Stromal cell of bone marrow (primary cell): ENCODE data around the gene HMG20B.
"Not testable (repeated sequence)": the region's sequence is repeated elsewhere in the genome, so short reads cannot be mapped to it uniquely, and the experiment has no call there.

Experiments
- DNase-seq: peaks from one replicate; pipeline ENCODE4 v3.0.0-alpha.2; 2012; ENCODE audit warnings: low read depth

HMG20B gene

DNA sequence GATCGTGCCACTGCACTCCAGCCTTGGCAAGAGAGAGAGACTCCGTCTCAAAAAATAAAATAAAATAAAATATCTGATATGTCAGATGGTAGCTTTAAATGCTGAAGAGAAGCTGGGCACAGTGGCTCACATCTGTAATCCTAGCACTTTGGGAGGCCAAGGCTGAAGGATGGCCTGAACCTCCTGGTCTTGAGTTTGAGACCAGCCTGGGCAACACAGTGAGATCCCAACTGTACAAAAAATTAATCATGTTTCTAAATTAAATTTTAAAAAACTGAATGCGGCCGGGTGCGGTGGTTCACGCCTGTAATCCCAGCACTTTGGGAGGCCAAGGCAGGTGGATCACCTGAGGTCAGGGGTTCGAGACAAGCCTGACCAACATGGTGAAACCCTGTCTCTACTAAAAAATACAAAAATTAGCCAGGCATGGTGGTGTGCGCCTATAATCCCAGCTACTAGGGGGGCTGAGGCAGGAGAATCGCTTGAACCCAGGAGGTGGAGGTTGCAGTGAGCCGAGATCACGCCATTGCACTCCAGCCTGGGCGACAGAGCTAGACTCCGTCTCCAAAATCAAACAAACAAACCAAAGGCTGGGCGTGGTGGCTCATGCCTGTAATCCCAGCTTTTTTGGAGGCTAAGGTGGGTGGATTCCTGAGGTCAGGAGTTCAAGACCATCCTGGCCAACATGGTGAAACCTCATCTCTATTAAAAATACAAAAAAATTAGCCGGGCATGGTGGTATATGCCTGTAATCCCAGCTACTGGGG is 11.5 kb downstream of the HMG20B start:
- not testable (repeated sequence) for DNase-seq

DNA sequence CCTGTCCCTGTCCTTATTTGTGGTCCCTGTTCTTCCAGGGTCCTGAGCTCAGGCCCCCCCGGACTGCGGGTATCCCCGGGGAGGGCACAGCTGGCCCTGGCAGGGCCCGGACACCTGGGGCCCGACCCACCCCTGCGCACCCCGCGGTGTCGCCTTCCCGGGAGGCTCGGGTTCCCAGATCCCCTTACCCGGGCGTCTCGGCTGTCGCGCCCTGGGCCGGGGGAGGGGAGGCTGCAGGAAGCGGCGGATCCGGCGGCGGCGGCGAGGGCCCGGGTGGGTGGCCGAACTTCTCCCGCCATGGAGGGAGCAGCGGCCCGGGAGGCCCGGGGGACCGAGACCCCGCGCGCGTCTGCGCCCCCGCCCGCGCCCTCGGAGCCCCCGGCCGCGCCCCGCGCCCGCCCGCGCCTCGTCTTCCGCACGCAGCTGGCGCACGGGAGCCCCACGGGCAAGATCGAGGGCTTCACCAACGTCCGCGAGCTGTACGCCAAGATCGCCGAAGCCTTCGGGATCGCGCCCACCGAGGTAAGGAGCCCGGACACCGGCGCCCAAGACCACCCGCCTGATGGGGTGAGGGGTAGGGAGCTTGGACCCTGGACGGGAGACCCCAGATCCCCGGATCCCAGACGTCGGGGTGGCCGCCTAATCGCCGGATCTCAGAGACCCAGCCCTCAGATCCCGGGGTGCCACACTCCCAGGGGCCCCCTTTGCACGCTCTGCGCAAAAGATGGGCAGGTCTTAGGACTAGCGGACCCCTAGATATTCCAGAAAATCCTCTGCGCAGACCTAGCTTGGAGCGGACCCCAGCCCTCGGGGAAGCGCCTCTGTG is 12.8 kb downstream of the HMG20B start, which contains the start of gene GIPC3:
Gene GIPC3 (plus strand): TSS at position 178 of the 826 bp plus-strand sequence. CDS start 120 bp downstream, at position 298.
- no peak for DNase-seq

DNA sequence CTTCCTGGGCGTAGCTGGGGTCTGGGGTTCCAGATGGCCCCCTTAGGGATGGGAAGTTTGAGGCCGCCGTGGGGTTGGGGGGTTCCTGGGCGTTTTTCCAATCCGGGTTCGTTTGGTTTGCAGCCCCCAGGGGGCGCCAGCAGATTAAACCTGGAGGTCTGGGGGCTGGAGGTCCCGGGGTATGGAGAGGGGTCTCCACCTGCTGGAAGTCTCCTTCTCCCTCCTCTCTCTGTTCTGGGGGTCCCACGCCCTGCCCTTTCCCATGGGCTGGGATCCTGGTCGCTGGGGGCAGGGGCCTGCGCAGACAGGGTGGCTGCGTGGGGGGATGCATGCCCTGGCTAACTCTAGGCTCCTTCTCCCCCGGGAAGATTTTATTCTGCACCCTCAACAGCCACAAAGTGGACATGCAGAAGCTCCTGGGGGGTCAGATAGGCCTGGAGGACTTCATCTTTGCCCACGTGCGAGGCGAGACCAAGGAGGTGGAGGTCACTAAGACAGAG is 13.4 kb downstream of the HMG20B start:
- DNase-seq = no peak

DNA sequence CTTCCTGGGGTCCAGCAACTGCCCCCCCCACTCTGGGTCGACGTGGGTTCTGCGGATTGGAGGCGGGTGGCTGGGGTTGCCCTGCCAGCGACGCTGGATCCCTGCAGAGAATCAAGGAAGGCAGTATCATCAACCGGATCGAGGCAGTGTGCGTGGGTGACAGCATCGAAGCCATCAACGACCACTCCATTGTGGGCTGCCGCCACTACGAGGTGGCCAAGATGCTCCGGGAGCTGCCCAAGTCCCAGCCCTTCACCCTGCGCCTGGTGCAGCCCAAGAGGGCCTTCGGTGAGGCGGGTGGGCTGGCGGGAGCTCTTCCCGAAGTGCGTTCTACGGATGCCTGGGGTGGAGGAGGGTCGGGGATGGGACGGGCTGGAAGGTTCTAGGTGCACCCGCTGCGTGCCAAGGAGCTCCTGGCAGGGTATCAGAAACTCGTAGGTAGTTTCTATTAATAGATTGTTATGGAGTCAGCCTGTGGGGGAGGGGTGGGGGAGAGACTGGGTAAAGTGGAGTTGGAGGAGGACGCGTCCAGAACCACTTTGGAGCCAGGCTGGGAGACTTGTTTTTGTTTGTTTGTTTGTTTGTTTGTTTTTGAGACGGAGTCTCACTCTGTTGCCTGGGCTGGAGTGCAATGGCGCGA is 14.1 kb downstream of the HMG20B start:
- DNase-seq = no peak

DNA sequence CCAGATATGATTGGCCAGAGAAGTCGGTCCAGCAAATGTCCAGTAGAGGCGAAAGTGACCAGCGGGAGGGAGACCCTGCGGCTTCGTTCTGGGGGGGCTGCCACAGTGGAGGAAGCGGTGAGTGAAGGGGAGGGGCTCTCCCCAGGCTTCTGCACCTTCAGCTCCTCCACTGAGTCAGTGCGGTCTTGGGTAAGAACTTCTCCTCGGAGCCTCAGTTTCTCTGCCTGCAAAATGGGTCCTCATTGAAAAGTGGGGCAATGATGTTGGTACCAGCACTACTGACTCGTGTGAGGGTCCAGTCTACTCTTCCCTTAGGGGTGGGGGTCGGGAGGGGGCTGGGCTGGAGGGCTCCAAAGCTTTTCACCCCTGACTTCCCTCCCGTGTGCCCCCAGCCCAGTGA is 16.7 kb downstream of the HMG20B start:
- DNase-seq = no peak

DNA sequence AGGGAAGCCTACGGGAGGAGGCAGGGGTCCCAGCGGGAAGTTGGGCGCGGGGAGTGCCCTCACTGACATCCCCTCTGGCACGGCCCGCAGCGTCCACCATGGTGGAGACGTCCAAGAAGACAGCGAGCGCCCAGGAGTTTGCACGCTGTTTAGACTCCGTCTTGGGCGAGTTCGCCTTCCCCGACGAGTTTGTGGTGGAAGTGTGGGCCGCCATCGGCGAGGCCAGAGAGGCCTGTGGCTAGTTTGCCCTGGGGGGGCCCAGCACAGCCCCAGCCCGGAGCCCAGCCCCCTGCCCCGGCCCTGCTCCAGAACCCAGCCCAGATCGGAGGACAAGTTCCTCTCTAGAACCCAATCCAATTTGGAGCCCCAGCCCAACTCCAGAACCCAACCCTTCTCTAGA is 17.2 kb downstream of the HMG20B start:
- no peak for DNase-seq

DNA sequence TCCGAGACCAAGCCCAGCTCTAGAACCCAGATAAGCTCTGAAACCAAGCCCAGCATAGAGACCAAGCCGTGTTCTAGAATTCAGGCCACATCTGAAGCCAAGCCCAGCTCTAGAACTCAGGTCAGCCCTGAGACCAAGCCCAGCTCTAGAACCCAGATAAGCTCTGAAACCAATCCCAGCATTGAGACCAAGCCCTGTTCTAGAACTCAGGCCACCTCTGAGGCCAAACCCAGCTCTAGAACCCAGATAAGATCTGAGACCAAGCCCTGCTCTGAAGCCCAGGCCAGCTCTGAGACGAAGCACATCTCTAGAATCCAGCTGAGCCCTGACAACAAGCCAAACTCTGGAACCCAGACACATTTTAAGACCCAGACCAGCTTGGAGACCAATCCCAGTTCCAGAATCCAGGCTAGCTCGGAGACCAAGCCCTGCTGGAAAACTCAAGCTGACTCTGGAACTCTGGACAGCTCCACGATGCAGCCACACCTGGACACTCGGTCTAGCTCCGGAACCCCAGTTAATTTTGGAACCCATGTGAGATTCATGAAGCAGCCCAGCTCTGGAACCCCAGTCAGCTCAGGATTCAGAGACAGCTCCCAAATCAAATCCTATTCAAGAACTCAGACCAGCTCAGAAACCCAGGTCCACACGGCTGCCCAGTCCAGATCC is 18.4 kb downstream of the HMG20B start:
- no peak for DNase-seq

DNA sequence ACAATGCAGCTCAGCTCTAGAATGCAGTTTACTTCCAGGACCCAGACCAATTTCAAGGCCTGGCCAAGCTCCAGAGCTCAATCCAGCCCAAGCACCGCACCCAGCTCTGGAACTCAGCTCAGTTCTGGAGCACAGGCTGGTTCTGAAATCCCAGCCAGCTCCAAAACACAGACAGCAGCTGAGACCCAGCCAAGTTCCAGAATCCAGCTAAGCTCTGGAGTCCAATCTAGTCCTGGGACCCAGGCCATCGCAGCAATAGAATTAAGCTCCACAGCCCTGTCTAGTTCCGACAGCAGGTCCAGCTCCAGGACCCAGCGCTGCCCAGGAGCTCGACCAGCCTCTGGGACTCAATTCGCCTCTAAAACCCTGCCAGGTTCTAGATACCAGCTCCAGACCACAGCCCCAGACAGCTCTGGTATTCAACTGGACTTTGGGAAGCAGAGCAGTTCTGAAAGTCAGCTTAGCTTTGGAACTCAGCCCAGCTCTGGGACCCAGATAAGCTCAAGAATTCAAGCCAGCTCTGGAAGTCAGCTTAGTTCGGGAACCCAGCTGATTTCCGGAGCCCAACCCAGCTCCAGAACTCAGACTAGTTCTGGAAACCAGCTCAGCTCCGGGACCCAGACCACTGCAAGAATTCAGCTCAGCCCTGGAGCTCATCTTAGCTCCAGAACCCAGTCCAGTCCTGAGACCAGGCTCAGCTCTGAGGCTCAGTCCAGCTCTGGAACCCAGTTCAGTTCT is 19.3 kb downstream of the HMG20B start:
- DNase-seq = no peak

DNA sequence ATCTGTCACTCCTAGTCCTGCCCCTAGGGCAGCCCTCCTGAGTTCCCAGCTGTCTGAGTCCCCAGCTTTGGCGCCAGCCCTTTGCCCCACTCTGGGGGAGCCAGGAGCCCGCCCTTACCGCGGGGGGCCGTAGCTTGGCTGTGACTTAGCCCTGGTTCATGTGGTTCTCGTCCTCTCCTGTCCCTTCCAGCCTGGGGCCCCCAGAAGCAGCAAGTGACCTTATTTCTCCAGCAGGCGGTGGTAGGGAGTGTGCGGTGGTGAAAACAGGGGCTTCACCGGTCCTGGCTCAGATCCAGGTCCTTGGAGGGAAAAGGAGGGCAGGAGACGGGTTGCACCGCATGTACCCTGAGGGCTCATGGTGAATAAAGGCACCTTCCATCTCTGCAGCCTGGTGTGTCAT is 20.4 kb downstream of the HMG20B start:
- DNase-seq = no peak

DNA sequence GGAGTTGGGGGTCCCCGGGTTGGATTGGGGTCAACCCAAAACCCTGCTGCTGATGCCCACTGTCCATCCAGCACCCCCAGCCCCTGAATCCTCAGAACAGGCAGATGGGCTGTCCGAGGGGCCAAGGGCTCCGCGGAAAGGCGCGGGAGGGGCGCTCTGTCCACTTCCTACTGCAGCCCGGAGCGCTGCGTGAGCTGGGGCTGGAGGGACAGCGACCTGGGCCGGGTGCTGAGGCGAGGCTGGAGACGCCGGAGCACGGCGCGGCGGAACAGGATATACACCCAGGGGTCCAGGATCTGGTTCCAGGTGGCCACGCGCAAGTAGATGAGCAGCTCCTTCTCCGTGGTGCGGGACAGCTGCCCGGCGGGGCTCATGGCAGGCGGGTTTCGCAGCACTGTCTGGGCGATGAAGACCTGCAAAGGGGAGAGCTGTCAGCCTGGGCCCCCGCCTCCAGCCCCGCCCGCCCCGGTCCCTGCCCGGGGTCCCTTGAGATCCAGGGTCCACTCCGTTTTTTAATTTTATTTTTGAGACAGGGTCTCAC is 22.8 kb downstream of the HMG20B start:
- no peak for DNase-seq

DNA sequence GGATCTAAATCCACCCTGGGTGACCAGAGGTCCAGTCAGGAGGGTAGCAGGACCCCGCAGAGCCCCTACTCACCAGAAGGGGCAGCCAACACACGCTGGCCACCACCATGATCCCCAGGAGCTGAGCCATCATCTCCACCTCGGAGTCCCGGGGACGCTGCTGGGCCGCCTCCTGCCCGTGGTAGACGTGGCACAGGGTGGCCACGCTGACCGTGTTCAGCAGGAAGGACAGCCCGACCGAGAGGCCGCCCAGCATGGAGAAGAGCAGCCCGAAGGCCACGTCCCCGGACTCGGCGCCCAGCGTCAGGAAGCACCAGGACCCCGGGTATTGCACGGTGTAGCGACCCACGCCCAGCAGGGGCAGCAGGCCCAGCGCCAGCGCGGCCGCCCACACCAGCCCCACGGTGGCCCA is 27.0 kb downstream of the HMG20B start:
- DNase-seq = no peak

DNA sequence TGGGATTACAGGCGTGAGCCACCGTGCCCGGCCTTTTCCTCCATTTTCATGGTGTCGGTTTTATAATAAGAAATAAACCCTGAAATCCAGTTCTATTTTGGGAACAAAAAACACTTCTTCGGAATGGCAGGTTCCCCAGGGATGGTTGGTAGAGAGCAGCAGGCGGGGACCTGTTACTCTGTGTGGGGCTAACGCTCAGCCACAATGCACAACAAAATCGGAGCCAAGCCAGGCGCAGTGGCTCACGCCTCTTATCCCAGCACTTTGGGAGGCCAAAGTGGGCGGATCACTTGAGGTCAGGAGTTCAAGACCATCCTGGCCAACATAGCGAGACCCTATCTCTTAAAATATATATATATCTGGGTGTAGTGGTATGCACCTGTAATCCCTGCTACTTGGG is 28.3 kb downstream of the HMG20B start:
- DNase-seq = no peak

DNA sequence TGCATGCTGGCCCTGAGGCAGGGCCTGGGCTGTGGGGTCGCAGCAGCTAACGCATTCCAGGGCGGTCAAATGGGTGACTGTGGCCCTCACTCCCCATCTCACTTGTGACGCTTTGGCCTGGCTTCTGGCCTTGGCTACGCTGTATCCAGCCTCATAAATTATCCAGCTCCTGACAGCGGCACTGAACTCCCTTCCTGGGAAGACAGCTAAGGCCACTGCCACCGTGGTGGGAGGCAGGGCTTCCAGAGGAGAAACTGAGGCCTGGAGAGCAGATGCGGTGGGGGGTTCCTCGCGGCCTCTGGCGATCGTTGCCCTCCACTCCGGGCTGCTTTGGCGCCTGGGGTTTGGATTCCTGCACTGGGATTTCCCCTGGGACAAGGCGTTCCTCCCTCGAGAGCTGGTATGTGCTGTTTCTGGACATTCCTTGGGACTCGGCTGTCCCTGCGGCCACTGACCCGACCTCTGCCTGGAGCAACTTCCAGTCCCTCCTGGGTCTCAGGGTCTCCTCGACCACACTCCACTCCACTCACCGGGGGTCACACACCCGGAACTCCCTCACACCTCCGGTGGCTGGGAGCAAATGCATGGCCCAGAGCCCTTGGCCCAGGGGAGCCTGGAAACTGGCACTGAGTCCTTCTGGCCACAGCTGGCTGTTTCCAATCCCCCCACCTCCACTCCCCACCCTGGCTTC is 30.5 kb downstream of the HMG20B start:
- no peak for DNase-seq

DNA sequence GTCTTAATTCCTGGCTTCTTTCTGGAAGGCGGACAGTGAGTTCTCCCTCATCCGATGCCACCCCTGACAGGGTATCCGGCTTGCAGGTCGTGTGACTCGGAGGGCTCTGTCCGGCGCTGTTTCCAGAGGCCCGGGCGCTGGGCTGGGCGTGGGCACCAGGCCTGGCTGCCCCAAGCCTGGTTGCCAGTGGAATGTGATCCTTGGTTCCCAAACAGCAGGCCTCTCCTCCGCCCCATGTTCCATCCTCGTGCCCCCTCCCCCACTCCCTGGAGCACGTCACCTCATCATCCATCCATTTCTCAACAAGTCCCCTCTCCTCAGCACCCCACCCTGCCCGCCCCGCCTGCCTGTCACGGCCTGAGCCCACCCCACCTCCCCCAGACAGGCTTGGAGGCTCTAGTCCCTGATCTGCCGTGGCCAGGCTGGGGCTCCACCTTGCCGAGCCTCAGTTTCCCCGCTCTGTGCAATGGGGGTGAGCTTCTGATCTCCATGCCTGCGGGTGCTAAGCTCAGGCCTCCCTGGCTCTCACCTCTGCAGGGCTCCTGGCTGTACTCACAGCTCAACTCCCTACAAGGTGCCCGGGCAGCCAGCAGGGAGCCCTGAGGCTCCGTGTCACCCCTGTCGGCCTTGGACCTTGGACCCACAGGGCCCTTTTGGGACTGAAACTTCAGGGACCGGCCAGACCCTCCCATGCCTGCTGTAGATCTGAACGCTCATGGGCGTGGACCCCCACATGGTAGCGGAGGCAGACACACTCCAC is 31.7 kb downstream of the HMG20B start:
- DNase-seq = no peak

DNA sequence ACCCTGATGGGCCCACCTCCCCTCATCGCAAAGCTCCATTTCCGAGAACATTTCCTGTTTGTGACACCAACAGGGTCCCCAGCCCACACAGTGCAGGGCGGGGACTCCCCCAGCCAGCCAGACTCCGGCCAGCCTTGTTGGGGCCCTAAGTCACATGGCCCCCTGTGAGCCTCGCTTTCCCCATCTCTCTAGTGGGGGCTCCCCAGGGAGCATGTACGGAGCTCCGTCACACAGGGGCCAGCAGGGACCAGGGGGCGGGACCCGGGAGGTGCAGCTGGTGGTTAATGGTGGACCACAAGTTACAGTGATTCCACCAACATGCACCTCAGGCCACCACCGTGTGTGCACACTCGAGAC is 32.2 kb downstream of the HMG20B start:
- no peak for DNase-seq

DNA sequence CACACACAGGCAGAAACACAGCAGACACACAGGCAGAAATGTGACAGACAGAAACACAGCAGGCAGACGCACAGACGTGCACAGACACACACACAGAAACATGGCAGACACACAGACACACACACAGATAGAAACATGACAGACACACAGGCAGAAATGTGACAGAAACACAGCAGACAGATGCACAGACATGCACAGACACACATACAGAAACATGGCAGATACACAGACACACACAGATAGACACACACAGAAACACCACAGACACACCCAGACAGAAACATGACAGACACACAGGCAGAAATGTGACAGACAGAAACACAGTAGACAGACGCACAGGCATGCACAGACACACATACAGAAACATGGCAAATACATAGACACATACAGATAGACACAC is 32.6 kb downstream of the HMG20B start:
- DNase-seq = no peak

DNA sequence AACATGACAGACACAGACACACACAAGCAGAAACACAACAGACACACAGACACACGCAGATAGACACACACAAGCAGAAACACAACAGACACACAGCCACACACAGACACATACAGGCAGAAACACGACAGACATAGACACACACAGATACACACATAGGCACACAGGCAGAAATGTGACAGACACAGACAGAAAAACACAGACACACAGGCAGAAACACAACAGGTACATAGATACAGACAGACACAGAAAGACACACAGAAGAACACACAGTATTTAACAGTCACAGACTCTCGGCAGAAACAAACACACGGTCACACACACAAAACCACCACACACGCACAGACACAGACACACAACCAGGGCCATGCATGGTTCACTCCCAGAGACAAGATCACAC is 33.0 kb downstream of the HMG20B start:
- DNase-seq = no peak

DNA sequence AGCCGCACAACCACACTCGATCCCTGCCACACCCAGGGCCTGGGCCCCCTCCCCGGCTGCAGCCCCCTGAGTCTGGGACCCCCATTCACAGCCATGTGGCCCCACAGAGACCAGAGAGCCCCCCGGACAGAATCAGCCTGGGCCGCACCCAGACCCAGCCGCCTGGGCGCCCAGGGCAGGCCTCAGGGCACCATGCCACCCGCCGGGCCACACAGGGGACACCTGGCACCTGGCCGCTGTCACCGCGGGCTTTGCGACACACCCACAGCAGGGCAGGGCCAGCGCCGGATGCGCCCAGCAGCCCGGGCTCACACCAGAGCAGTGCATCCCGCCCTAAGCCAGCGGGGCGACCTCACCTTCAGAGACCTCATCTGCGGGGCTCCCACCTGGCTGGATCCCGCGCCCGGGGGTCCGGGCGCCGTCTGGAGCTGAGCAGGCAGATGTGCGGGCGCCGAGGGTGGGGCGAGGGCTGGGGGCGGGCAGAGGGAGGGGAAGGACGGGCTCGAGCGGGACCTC is 33.5 kb downstream of the HMG20B start:
- no peak for DNase-seq

DNA sequence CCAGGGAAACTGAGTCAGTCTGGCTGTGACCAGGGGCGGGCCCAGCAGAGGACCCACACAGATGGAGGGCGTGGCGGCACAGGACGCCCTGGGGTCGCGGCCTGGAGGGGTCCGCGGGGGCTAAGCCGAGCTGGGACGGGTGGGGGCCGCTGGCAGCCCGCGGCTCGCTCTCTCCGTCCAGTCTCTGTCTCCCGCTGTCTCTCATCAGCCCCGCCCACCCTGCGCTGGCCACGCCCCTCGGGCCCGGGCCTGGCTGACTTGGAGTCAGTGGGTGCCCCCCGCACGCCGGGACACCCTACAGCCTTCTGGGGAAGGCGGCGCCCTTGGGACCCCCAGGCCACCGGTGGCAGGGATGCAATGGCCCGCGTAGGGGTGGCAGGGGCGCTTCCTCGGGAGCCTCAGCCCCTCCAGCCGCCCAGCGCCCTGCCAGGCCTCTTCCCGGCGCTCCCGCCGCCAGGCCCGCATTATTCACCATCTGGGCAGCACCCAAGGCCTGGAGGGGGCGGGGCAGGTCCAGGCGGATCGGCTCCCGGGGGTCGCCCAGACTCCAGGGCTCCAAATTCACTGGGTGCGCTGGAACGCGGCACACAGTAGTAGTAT is 34.0 kb downstream of the HMG20B start, which contains the start of gene TBXA2R:
Gene TBXA2R (minus strand): TSS at position 186 of the 600 bp plus-strand sequence. CDS start 6,241 bp downstream, outside the sequence.
- DNase-seq = peak; percentile 46
